ENCODE data around the gene MRPL33.

Gene MRPL33

GRCh38 chr2:27756091-27756490 lies 15.4 kb upstream of the MRPL33 start:
- no peak overlapping the region for H3K4ac ChIP-seq (ENCODE audit: low read depth, low read length)
- H3K18ac ChIP-seq (ENCODE audit: low read length): no peak overlapping the region
- no peak overlapping the region for H3K4me2 ChIP-seq (ENCODE audit: low read length)
- H4K91ac ChIP-seq (ENCODE audit: low read depth, low read length): no peak overlapping the region
- no peak overlapping the region for H2BK12ac ChIP-seq (ENCODE audit: low read length)
- H3K36me3 ChIP-seq (ENCODE audit: control insufficient read depth in 1 of 2, insufficient read depth in 2 of 2, low read length in 2 of 2): no peaks in the 10 kb centered on the region
- no peak overlapping the region for H3K27ac ChIP-seq (ENCODE audit: low read depth, low read length)
- DNase-seq: no peak
- H2AK5ac ChIP-seq (ENCODE audit: low read length): no peak overlapping the region
- H3K79me2 ChIP-seq (ENCODE audit: control insufficient read depth, insufficient read depth, low read length, poor library complexity): peaks cover 2% of the 10 kb centered on the region
- no peak overlapping the region for H4K8ac ChIP-seq (ENCODE audit: low read depth, low read length)
- H3K9me3 ChIP-seq (ENCODE audit: insufficient read depth, low read depth, low read length): peaks cover 2% of the 10 kb centered on the region
- H3K27me3 ChIP-seq (ENCODE audit: insufficient read depth, low read length): no peaks in the 10 kb centered on the region
- H3K9ac ChIP-seq (ENCODE audit: low read length): no peak overlapping the region
- no peak overlapping the region for H2AFZ ChIP-seq (ENCODE audit: insufficient read depth, low read length, poor library complexity)
- H3K14ac ChIP-seq (ENCODE audit: low read length): no peak overlapping the region
- H3K4me3 ChIP-seq (ENCODE audit: low read depth, low read length): no peak overlapping the region
- no peak overlapping the region for H2BK5ac ChIP-seq (ENCODE audit: low read depth, low read length, poor library complexity)
- peaks cover 5% of the 10 kb centered on the region for H3K79me1 ChIP-seq (ENCODE audit: low read length)
- H4K12ac ChIP-seq (ENCODE audit: low read depth, low read length): no peak overlapping the region
- H3K23ac ChIP-seq (ENCODE audit: low read length): no peak overlapping the region
- H3K4me1 ChIP-seq (ENCODE audit: control insufficient read depth in 1 of 2, insufficient read depth in 2 of 2, low read length in 2 of 2): peaks cover 3 to 11% of the 10 kb centered on the region in 2 experiments
- H2BK120ac ChIP-seq (ENCODE audit: insufficient read depth, low read length, poor library complexity): no peak overlapping the region
- no CpG with 5 or more reads among the region's 3 CpGs for WGBS (ENCODE audit: extremely low coverage, insufficient coverage, insufficient read length)

- no CpG with 5 or more reads among the region's 8 CpGs for WGBS (ENCODE audit: extremely low coverage, insufficient coverage, insufficient read length)
- Histone ChIP-seq H3K4me1 (ENCODE audit: control insufficient read depth in 1 of 2, insufficient read depth in 2 of 2, low read length in 2 of 2) (peaks cover 3 to 14% of the 10 kb centered on the region in 2 experiments), H3K14ac (ENCODE audit: low read length) (no peak overlapping the region), H3K27ac (ENCODE audit: low read depth, low read length) (no peak overlapping the region), H3K9me3 (ENCODE audit: insufficient read depth, low read depth, low read length) (peaks cover 1% of the 10 kb centered on the region), H2BK5ac (ENCODE audit: low read depth, low read length, poor library complexity) (no peak overlapping the region), H3K36me3 (ENCODE audit: control insufficient read depth in 1 of 2, insufficient read depth in 2 of 2, low read length in 2 of 2) (no peaks in the 10 kb centered on the region), H3K9ac (ENCODE audit: low read length) (no peak overlapping the region), H2AFZ (ENCODE audit: insufficient read depth, low read length, poor library complexity) (no peak overlapping the region), H2BK12ac (ENCODE audit: low read length) (no peak overlapping the region), H4K91ac (ENCODE audit: low read depth, low read length) (no peak overlapping the region), H3K4me2 (ENCODE audit: low read length) (no peak overlapping the region), H3K79me1 (ENCODE audit: low read length) (peaks cover 5% of the 10 kb centered on the region), H2BK120ac (ENCODE audit: insufficient read depth, low read length, poor library complexity) (no peak overlapping the region), H3K18ac (ENCODE audit: low read length) (no peak overlapping the region), H3K79me2 (ENCODE audit: control insufficient read depth, insufficient read depth, low read length, poor library complexity) (peaks cover 2% of the 10 kb centered on the region), H3K4ac (ENCODE audit: low read depth, low read length) (no peak overlapping the region), H2AK5ac (ENCODE audit: low read length) (no peak overlapping the region), H3K27me3 (ENCODE audit: insufficient read depth, low read length) (no peaks in the 10 kb centered on the region), H4K8ac (ENCODE audit: low read depth, low read length) (no peak overlapping the region), H3K4me3 (ENCODE audit: low read depth, low read length) (no peak overlapping the region), H4K12ac (ENCODE audit: low read depth, low read length) (no peak overlapping the region), H3K23ac (ENCODE audit: low read length) (no peak overlapping the region)
- DNase-seq: no peak
Measured at GRCh38 chr2:27756544-27757498, 14.7 kb upstream of the MRPL33 start.

GRCh38 chr2:27762951-27763906 lies 8.3 kb upstream of the MRPL33 start:
- no peak overlapping the region for H2AFZ ChIP-seq (ENCODE audit: insufficient read depth, low read length, poor library complexity)
- H3K79me2 ChIP-seq (ENCODE audit: control insufficient read depth, insufficient read depth, low read length, poor library complexity): no peaks in the 10 kb centered on the region
- DNase-seq: no peak
- no peak overlapping the region for H3K9ac ChIP-seq (ENCODE audit: low read length)
- no peak overlapping the region for H3K27ac ChIP-seq (ENCODE audit: low read depth, low read length)
- H4K91ac ChIP-seq (ENCODE audit: low read depth, low read length): no peak overlapping the region
- no peaks in the 10 kb centered on the region for H3K36me3 ChIP-seq (ENCODE audit: control insufficient read depth in 1 of 2, insufficient read depth in 2 of 2, low read length in 2 of 2)
- no peak overlapping the region for H2BK5ac ChIP-seq (ENCODE audit: low read depth, low read length, poor library complexity)
- no peak overlapping the region for H3K4me3 ChIP-seq (ENCODE audit: low read depth, low read length)
- no peak overlapping the region for H3K4me2 ChIP-seq (ENCODE audit: low read length)
- no peak overlapping the region for H3K14ac ChIP-seq (ENCODE audit: low read length)
- H3K4me1 ChIP-seq (ENCODE audit: control insufficient read depth in 1 of 2, insufficient read depth in 2 of 2, low read length in 2 of 2): peaks cover 0 to 7% of the 10 kb centered on the region in 2 experiments
- peaks cover 1% of the 10 kb centered on the region for H3K9me3 ChIP-seq (ENCODE audit: insufficient read depth, low read depth, low read length)
- H2BK120ac ChIP-seq (ENCODE audit: insufficient read depth, low read length, poor library complexity): no peak overlapping the region
- H3K79me1 ChIP-seq (ENCODE audit: low read length): no peaks in the 10 kb centered on the region
- no peak overlapping the region for H4K8ac ChIP-seq (ENCODE audit: low read depth, low read length)
- H3K27me3 ChIP-seq (ENCODE audit: insufficient read depth, low read length): no peaks in the 10 kb centered on the region
- H3K18ac ChIP-seq (ENCODE audit: low read length): no peak overlapping the region
- no peak overlapping the region for H2BK12ac ChIP-seq (ENCODE audit: low read length)
- no CpG with 5 or more reads among the region's 3 CpGs for WGBS (ENCODE audit: extremely low coverage, insufficient coverage, insufficient read length)
- H2AK5ac ChIP-seq (ENCODE audit: low read length): no peak overlapping the region
- no peak overlapping the region for H3K23ac ChIP-seq (ENCODE audit: low read length)
- no peak overlapping the region for H3K4ac ChIP-seq (ENCODE audit: low read depth, low read length)
- no peak overlapping the region for H4K12ac ChIP-seq (ENCODE audit: low read depth, low read length)

- Histone ChIP-seq H3K14ac (ENCODE audit: low read length) (no peak overlapping the region), H3K27me3 (ENCODE audit: insufficient read depth, low read length) (no peaks in the 10 kb centered on the region), H4K12ac (ENCODE audit: low read depth, low read length) (no peak overlapping the region), H3K4me3 (ENCODE audit: low read depth, low read length) (no peak overlapping the region), H3K9me3 (ENCODE audit: insufficient read depth, low read depth, low read length) (peaks cover 1% of the 10 kb centered on the region), H3K79me1 (ENCODE audit: low read length) (no peaks in the 10 kb centered on the region), H2BK12ac (ENCODE audit: low read length) (no peak overlapping the region), H3K4ac (ENCODE audit: low read depth, low read length) (no peak overlapping the region), H3K23ac (ENCODE audit: low read length) (no peak overlapping the region), H4K91ac (ENCODE audit: low read depth, low read length) (no peak overlapping the region), H3K79me2 (ENCODE audit: control insufficient read depth, insufficient read depth, low read length, poor library complexity) (no peaks in the 10 kb centered on the region), H2BK120ac (ENCODE audit: insufficient read depth, low read length, poor library complexity) (no peak overlapping the region), H2AFZ (ENCODE audit: insufficient read depth, low read length, poor library complexity) (no peak overlapping the region), H3K9ac (ENCODE audit: low read length) (no peak overlapping the region), H3K36me3 (ENCODE audit: control insufficient read depth in 1 of 2, insufficient read depth in 2 of 2, low read length in 2 of 2) (no peaks in the 10 kb centered on the region), H2AK5ac (ENCODE audit: low read length) (no peak overlapping the region), H4K8ac (ENCODE audit: low read depth, low read length) (no peak overlapping the region), H2BK5ac (ENCODE audit: low read depth, low read length, poor library complexity) (no peak overlapping the region), H3K4me1 (ENCODE audit: control insufficient read depth in 1 of 2, insufficient read depth in 2 of 2, low read length in 2 of 2) (peaks cover 0 to 7% of the 10 kb centered on the region in 2 experiments), H3K27ac (ENCODE audit: low read depth, low read length) (no peak overlapping the region), H3K18ac (ENCODE audit: low read length) (no peak overlapping the region), H3K4me2 (ENCODE audit: low read length) (no peak overlapping the region)
- no CpG with 5 or more reads among the region's 7 CpGs for WGBS (ENCODE audit: extremely low coverage, insufficient coverage, insufficient read length)
- no peak for DNase-seq
Measured at GRCh38 chr2:27763907-27764267, 7.6 kb upstream of the MRPL33 start.

All from trophoblast cell (in vitro differentiated cells and primary cell).